Vagina (tissue), 2 donors: ENCODE measurements around the gene AGRN. TPM values are rescaled to one million over a fixed set of nuclear protein-coding genes. Genes with fewer than 3 reads are reported as not detected.
"Not testable (repeated sequence)": the region's sequence is repeated elsewhere in the genome, so short reads cannot be mapped to it uniquely, and the experiment has no call there.

Experiments
- DNase-seq, 2 donors: peaks; one replicate each; pipeline ENCODE4 v3.0.0-alpha.2; 2017; ENCODE audit errors: extremely low spot score in 2 of 2
- H3K27ac ChIP-seq: fragments of 200-600 bp; sonication (generic); one replicate; pipeline ENCODE4 v1.5.1; 2019
- H3K27me3 ChIP-seq: fragments of 200-600 bp; sonication (generic); one replicate; pipeline ENCODE4 v1.5.1; 2019
- H3K36me3 ChIP-seq, 2 donors: fragments of 200-600 bp; sonication (generic); one replicate each; pipeline ENCODE4 v1.5.1; 2017 to 2019
- H3K4me1 ChIP-seq: fragments of 200-600 bp; sonication (generic); one replicate; pipeline ENCODE4 v1.5.1; 2019
- H3K4me3 ChIP-seq, 2 donors: fragments of 200-600 bp; sonication (generic); 1 replicate in 1 of 2; 2 replicates in 1 of 2; pipeline ENCODE4 v1.5.1; 2016 to 2019
- H3K9me3 ChIP-seq: fragments of 200-600 bp; sonication (generic); one replicate; pipeline ENCODE4 v1.5.1; 2019
- CTCF ChIP-seq, 3 experiments: fragments of 450-650 bp in 2 of 3; fragments of 200-600 bp in 1 of 3; sonication (generic) in 1 of 3; IDR thresholded peaks; one replicate each; pipeline ENCODE4 v1.5.1; 2017 to 2019; ENCODE audit warnings: antibody characterized with exemption in 3 of 3, mild to moderate bottlenecking in 2 of 3, moderate library complexity in 2 of 3
- POLR2A ChIP-seq, 2 donors: fragments of 450-650 bp; IDR thresholded peaks; one replicate each; pipeline ENCODE4 v1.6.1; 2017; ENCODE audit warnings: antibody characterized with exemption in 2 of 2, mild to moderate bottlenecking in 2 of 2, moderate library complexity in 2 of 2
- POLR2AphosphoS5 ChIP-seq, 2 donors: sonication (generic); formaldehyde crosslinking; IDR thresholded peaks; one replicate each; pipeline ENCODE4 v1.9.0; 2017; ENCODE audit warnings: antibody characterized with exemption in 2 of 2, mild to moderate bottlenecking in 2 of 2, low read depth in 1 of 2; ENCODE audit not compliant: insufficient read depth in 1 of 2
- intact Hi-C: fragments of 100-400 bp; cut with DNase I; formaldehyde crosslinking; loops from one replicate; pipeline ENCODE4 v1.15.1; 2023
- total RNA-seq: library from RNA; depleted of rRNA; stranded (reverse); fragments of >200 nt; gene quantifications from one replicate; pipeline ENCODE4 v1.2.3, GENCODE V29; 2016

AGRN gene
- total RNA-seq, 1 donor from 2014 or later, result 25.5 TPM

GRCh38 chr1:1054099-1054700, 34.3 kb downstream of the AGRN start:
- no peak for TF ChIP-seq POLR2AphosphoS5 (IDR thresholded peaks at IDR 0.05; ENCODE audit: insufficient read depth in 1 of 2, low read depth in 1 of 2)
- TF ChIP-seq CTCF (IDR thresholded peaks at IDR 0.05), result no peak
- TF ChIP-seq POLR2A (IDR thresholded peaks at IDR 0.05), result no peak
- no peaks in the 10 kb centered on the region for H3K9me3 ChIP-seq
- no peak overlapping the region for H3K4me3 ChIP-seq
- DNase-seq, result no peak
- intact Hi-C loops, result no loop called here
- no peaks in the 10 kb centered on the region for H3K27me3 ChIP-seq
- H3K4me1 ChIP-seq, result peaks cover 9% of the 10 kb centered on the region
- peaks cover 0 to 7% of the 10 kb centered on the region in 2 donors for H3K36me3 ChIP-seq
- H3K27ac ChIP-seq, result no peak overlapping the region

- Histone ChIP-seq H3K27ac (no peak overlapping the region), H3K36me3 (peaks cover 0 to 7% of the 10 kb centered on the region in 2 donors), H3K9me3 (no peaks in the 10 kb centered on the region), H3K27me3 (no peaks in the 10 kb centered on the region), H3K4me1 (peaks cover 16% of the 10 kb centered on the region), H3K4me3 (no peak overlapping the region)
- TF ChIP-seq POLR2A (IDR thresholded peaks at IDR 0.05), result no peak
- TF ChIP-seq POLR2AphosphoS5 (IDR thresholded peaks at IDR 0.05; ENCODE audit: insufficient read depth in 1 of 2, low read depth in 1 of 2), result no peak
- no peak for TF ChIP-seq CTCF (IDR thresholded peaks at IDR 0.05)
- intact Hi-C loops, result loop anchor here (5.0 kb wide), 1 partner anchor 73 kb away; the partner anchor contains the start of gene PERM1
- no peak for DNase-seq
These were observed 35.1 kb downstream of the AGRN start for GRCh38 chr1:1054971-1055370.

GRCh38 chr1:1055841-1056736, 36.2 kb downstream of the AGRN start:
- no peak for DNase-seq
- no peaks in the 10 kb centered on the region for H3K9me3 ChIP-seq
- peaks cover 20% of the 10 kb centered on the region for H3K4me1 ChIP-seq
- H3K4me3 ChIP-seq, result no peak overlapping the region
- H3K36me3 ChIP-seq, result peaks cover 0 to 6% of the 10 kb centered on the region in 2 donors
- no peak overlapping the region for H3K27ac ChIP-seq
- intact Hi-C loops, result loop anchor here (5.0 kb wide), 1 partner anchor 74 kb away; the partner anchor contains the start of gene PERM1
- H3K27me3 ChIP-seq, result no peaks in the 10 kb centered on the region
- TF ChIP-seq POLR2A (IDR thresholded peaks at IDR 0.05) (no peak), CTCF (IDR thresholded peaks at IDR 0.05) (no peak), POLR2AphosphoS5 (IDR thresholded peaks at IDR 0.05; ENCODE audit: insufficient read depth in 1 of 2, low read depth in 1 of 2) (no peak)

GRCh38 chr1:1057769-1058087, 37.8 kb downstream of the AGRN start:
- not testable (repeated sequence) for H3K9me3 ChIP-seq, H3K4me3 ChIP-seq, H3K27ac ChIP-seq, H3K27me3 ChIP-seq, DNase-seq, H3K36me3 ChIP-seq
- intact Hi-C loops, result loop anchor here (5.0 kb wide), 1 partner anchor 75 kb away; the partner anchor contains the start of gene PERM1
- peaks cover 26% of the 10 kb centered on the region for H3K4me1 ChIP-seq

- intact Hi-C loops, result loop anchor here (5.0 kb wide), 1 partner anchor 76 kb away; the partner anchor contains the start of gene PERM1
These were observed 38.4 kb downstream of the AGRN start for GRCh38 chr1:1058088-1058905.

More at GRCh38 chr1:1058088-1058905, 38.4 kb downstream of the AGRN start:
- no peak for DNase-seq
- Histone ChIP-seq H3K9me3 (no peaks in the 10 kb centered on the region), H3K27me3 (peaks cover 5% of the 10 kb centered on the region), H3K4me1 (peaks cover 26% of the 10 kb centered on the region), H3K27ac (no peak overlapping the region), H3K4me3 (peak overlapping the region in 1 of 2 donors; percentile 69), H3K36me3 (no peaks in the 10 kb centered on the region)
- TF ChIP-seq POLR2AphosphoS5 (IDR thresholded peaks at IDR 0.05; ENCODE audit: insufficient read depth in 1 of 2, low read depth in 1 of 2), result no peak
- no peak for TF ChIP-seq CTCF (IDR thresholded peaks at IDR 0.05)
- no peak for TF ChIP-seq POLR2A (IDR thresholded peaks at IDR 0.05)
